HG02610 (cell line): ENCODE results near the gene ALDH1L1.
"Not testable (repeated sequence)": the region's sequence is repeated elsewhere in the genome, so short reads cannot be mapped to it uniquely, and the experiment has no call there.

Experiments
- ATAC-seq: cut with Tn5 transposase; IDR thresholded peaks from one replicate; pipeline ENCODE4 v1.9.1; 2021; ENCODE audit warnings: mild to moderate bottlenecking, moderate library complexity; ENCODE audit not compliant: unreplicated experiment

ALDH1L1 gene

DNA sequence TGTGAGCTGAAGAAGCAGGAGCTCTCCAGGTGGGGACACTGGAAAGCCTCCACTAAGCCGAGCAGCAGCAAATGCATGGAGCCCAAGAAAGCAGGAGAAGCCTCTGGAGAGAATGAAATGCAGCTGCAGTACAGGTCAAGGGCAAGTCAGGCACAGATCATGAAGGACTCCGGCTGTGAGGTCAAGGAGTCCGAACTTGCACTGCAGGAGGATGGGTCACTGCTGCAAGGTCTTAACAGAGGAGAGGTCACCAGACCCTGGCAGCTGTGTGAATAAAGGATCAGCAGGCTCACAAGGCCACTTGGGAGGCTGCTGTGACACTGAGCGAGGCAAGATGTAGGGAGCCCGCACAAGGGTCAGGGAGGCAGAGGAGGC is 71.7 kb downstream of the ALDH1L1 start:
- no peak for ATAC-seq

DNA sequence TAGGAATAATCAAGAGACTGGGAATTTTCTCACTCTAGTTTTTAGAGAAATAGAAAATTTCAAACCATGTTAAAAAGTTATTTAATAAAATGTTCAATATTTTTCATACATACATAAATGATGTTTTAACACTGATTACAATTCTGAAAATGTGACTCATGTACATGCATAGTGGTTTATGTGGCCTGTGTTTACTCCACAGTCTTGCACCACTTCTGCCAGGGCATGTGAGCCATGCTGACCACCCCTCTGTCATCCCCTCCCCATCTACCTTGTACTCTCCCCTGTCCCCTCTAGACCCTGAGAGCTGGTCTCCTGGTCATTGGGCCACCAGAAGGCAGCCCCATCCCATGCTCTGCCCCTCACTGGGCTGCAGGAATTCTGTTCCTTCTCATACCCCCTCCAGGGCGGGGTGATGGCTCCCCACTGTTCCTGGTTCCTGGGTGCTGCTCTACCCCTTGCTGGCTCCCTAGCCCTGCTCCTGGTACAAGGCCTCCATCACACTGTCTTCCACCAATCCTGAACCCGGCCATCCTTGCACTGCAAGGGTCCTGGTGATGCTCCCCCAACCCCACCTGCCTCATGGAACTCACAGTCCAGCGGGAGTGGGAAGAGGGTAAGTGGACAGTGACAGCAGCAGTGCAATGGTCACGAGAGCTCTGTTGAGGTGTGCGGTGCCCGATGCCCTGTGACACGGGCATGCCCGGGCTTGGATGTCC is 72.3 kb downstream of the ALDH1L1 start:
- no peak for ATAC-seq

DNA sequence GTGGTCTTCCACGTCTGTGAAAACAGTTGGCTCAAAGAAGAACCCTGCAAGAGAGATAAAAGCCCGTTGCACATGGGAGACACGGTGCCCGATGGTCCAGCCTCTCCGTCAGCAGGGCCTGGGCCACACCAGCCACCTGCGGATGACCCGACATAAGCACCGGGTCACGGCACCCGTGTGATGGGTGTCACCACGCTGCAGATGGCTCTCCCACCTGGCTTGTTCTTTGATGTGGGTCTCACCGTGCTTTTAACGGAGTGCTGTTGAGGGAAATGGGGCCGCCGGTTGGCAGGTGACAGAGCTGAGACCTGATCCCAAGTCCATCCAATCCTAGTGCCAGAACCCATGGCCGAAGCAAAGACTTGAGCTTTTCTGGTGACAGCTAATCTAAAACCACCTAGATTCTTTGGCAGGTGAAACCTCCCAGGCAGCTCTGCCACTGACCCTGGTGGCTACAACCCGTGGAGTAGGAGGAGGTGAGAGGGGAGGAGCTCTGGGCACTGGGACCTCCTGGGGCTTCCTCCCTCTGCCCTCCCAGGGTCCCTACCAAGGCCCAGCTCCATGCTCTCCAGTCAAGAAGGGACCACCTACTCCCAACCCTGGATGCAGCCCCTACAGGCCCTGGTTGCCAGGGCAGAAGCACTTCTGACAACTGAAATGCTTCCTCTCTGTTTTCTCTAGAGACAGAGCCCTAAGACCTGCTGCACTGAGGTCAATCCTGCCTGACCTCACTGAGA is 73.0 kb downstream of the ALDH1L1 start:
- no peak for ATAC-seq

DNA sequence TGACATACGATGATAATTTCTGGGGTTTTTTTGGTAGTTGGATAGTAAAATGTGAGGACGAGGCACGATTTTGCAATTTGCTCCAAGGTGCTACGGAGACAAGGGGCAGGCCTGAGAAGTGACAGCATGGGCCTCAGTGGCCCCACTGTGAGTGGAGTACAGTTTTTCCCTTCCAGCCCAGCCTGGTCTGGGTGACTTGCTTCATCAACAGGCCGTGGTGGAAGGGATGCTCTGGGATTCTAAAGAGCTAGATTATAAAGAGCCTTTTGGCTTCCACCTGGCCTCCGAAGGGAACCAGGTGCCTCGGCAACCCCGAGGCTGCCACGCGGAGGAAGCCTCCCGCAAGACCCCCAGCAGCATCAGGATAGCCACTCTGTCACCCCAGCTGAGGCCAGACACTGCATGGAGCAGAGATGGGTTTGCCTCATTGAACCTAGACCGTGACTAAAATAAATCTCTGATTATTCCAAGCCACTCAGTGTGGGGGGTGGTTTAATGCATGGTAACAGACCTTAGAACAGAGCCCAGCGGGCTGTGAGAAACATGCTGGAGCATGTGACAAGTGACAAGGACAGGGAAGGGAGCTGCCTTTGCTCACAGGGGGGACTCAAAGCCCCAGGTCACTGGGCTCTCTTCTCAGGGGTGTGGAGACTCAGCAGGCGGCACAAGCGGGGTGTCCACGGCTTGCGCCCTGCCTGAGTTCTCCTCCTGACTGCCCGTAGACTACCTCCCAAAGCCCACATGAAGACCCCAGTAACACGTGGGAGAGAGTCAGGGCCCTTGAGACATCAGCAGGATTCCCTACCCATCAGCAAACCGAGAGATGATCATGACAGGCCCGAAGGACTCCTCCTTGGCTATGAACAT is 73.8 kb downstream of the ALDH1L1 start:
- no peak for ATAC-seq

DNA sequence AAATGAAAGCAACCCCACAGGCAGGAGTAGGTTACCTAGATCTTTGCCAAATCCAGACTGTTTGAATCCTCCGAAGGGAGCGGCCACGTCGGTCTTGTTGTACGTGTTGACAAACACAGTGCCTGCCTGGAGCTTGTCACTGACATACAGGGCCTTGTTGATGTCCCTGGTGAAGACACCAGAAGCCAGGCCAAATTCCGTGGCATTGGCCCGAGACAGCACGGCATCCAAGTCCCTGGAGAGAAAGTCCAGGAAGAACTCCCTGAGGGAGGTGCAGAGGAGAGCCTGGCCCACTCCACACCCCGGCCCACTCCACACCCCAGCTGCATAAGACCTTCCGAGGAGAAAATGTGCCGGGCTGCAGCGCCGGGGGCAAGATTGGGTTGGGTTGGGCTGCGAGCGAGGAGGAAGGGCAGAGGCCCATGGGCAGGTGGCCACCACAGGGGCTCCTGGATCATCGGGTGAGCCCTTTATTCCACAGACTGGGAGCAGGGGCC is 74.6 kb downstream of the ALDH1L1 start:
- no peak for ATAC-seq

DNA sequence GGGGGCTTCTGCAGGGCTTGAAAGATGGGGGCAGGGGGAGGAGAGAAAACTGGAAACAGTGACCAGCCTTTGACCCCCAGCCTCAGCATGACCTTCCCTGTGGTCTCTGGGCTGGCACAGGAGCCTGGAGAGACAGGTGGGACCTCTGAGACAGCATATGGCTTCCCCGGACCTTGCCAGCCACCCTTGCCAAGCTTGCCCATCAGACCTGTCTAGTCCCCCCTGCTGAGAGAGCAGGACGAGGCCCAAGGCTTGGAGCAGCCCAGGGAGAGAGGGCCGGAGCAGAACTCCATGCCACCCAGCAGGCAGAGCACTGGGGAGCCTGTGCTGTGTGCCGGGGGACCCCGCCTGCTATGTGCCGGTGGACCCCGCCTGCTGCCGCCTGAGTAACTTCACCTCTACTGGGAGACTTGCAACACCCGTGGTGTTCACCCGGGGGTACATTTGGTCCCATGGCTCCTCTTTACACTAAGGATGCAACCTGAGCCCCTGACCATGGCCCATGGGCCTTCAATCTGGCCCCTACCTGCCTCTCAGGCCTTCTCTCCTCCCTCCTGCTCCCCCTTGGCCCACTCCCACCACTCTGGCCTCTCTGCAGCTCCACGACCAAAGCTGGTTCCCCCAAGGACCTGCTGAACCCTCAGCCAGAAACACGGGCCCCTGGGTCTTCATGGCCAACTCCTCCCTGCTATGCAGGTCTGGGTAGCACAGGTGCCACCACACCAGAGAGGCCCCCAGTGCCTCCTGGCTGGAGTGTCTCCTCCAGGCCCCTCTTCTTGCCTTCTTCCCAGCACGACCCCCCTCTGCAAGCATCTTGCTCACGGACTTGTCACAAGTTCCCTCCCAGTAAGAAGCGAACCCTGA is 75.4 kb downstream of the ALDH1L1 start:
- ATAC-seq, result no peak

DNA sequence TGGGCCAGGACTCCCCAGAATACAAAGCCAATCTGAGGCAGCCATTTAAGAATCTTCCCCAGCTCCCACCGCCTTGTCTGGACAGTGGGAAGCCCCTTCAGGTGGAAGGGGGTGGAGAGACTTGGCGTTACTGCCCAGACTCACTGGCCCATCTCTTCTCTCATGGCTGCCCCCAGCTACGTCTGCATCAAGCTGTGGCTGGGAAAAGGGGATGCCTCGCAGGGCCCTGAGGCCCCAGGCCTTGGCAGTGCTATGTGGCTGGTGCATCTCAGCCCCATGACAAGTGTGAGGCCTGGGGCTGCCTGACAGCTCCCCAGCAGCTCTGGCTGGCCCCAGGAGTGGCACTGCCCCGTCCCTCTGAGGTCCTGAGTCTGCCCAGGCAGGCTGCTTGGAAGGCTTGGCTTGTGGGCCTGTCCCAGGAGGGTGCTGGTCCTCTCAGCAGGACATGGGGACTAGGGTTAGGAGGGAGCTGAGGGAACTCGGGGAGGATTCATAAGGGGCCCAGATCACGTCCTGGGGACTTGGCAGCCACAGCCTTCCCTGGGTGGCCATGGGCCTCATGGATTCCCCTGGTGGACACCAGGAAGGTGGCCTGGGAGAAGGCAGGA is 76.3 kb downstream of the ALDH1L1 start:
- no peak for ATAC-seq

DNA sequence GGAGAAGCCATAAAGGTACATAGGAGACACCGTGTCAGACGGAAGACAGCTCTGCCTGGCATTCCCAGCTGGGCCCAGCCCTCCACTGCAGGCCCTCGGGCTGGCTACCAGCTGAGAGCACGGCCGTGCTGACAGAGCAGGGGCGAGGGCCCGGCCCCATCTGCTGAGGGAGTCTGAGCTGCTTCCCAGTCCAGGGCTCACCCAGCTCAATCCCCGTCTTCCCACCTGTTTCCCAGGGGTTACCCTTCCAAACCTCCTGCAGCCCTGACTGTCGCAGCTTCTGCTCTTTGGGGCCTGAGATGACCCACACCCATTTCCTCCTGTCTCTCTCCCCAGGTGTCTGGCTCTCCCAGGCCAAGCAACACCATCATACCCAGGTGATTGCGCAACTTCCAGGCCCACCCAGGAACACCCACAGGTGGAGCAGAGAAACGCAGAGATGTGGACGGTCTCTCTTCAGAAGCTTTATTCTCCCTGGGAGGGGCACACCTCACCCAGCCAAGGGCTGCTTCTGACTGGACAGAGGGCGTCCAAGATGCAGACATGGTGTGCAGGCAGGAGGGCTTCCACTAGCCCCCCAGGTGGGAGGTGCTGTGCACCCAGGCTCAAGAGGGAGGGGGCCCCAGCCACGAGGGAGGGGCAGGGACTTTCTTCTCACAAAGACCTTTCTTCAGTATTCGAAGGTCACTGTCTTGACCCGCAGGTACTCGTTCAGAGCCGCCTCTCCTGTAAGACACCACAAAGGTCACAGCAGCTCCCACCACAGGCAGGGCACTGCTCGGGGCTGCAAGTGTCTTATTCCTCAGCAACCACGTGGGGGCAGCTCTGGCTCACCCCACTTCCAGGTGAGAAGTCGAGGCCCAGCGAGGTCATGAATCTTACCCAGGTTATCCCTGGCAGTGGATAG is 77.0 kb downstream of the ALDH1L1 start:
- no peak for ATAC-seq

DNA sequence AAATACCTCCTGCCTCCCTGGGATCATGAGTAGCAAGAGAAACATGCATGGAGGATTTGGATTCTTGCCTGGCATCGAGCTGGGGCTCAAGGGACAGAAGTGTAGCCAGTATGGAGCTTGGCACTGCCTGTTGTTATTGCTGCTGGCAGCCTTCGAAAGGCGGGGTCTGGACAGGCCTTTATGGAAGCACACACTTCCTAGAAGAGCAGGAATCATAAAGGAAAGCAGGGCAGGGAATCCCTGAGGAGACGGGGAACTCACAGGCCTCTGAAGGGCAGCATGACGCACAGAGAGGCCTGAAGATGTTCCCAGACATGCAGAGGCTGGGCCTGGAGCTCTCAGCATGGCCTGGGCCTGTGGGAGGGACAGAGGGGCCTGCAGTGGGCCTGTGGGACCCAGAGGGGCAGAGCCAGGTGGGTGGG is 77.8 kb downstream of the ALDH1L1 start:
- ATAC-seq, result no peak

DNA sequence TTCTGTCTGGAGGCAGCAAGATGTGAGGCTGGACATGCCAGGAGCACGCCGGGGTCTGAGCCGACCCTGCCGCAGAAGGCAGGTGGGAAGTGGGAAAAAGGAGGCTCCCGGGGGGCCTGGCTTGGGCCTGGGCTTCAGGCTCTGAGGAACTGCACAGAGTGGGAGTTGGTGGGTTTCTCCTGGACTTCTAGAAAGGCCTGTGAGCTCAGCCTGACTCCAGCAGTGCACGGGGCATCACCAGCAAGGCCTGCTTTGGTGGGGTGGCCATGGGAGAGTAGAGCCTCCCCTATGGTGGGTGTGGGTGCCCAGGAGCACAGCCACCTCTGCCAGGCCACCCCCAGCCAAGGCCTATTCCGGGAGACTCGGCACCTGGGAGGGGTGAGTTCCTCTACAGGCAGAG is 78.4 kb downstream of the ALDH1L1 start:
- ATAC-seq, result no peak

DNA sequence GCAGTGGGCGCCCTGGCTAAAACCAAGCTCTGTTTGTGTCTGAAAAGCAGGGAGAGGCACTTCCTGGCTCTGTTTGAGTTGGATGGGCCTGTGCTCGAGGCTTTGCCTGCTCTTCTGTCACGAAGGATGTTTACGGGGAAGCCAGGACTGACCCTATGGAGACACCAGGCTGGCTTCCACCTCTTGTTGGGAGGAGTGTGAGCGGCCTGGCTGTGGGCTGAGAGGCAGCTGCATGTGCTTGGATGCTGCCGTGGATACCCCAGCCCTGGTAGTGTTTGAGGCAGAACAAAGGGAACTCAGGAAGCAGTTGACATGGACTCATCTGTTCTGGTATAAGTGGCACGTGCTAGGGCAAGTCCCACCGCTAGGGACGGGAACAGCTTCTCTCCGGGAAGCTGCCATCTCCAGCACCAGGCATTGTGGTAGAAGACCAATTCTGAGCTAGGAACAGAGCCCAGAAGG is 78.8 kb downstream of the ALDH1L1 start:
- no peak for ATAC-seq

DNA sequence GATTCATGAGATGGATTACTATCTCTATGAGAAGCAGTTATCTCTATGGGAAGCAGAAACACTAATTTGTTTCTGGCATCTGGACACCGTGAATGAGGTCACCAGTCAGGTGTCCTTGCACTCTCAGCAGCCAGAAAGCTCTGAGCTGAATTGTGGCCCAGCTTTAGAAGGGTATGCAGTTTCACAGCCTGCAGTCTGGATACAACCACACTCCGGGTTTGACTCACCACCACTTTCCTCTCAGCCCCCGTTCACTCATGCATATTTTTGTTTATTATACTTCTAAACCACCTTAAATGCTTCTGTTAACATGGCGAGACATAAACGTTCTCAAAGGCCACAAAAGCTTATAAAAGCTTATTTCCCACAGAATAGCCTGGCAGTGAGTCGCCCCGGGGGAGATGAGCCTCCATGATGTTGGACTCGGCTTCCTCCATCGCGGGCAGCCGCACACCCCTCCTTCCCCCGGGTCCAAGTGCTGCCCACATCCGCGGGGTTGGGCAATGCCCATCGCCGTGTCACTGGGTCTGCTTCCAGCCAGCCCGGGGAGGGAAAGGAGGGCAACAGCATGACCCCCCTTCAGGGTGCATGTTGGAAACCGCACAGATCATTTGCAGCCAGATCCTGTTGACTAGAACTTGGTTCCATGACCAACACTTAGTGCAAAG is 79.6 kb downstream of the ALDH1L1 start:
- no peak for ATAC-seq

DNA sequence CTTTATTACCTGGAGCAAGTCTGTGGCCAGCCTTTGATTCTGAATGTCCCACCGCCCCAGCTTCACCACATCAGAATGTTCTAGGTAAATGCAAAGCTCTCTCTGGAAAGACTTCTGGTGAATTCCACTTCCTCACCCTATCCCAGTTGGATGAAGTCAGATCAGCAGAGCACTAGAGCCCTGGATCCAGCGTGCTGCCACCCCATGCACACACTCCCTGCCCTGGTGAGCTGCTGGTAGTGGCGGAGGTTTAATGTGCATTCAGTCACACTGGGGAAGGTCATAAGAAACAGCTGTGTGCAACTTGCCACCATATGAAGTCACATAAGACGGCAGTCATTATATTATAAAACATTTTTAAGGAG is 80.1 kb downstream of the ALDH1L1 start:
- no peak for ATAC-seq

DNA sequence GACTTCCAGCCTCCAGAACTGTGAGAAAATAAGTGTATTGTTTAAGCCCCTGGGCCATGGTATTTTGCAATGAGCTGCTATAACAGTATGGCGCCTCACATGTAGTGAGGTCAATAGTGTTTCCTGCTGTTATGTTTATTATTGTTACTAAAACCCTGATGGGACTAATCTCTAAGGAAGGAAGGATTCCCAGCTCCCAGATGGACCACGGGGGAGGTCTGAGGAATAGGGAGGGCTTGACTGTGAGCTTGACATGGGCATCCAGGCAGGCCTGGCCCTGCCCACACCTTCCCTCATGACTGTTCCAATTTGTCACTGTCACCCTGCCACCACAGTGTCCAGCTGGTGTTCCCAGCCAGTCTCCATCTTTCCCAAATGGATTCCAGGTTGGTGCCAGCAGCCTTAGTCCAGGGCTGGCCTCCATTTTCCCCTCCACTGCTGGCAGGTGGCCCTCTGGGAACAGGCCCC is 82.0 kb downstream of the ALDH1L1 start:
- ATAC-seq, result no peak

DNA sequence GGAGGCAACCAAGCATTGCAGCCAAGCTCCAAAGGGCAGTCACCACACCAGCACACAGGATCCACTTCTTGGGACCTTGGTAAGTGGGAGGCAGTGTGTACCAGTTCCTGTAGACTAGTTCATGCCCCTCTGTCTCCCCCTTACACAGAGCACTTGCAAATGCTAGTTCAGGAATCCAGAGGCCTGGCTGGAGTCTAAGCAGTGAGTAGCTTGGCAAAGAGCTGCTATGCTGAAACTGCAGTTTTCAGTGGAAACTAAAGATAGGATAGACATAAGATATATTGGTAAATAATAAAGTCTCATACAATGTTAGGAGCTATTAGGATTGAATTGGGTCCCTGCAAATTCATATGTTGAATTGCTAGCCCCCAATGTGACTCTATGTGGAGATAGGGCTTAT is 82.6 kb downstream of the ALDH1L1 start:
- ATAC-seq, result no peak

DNA sequence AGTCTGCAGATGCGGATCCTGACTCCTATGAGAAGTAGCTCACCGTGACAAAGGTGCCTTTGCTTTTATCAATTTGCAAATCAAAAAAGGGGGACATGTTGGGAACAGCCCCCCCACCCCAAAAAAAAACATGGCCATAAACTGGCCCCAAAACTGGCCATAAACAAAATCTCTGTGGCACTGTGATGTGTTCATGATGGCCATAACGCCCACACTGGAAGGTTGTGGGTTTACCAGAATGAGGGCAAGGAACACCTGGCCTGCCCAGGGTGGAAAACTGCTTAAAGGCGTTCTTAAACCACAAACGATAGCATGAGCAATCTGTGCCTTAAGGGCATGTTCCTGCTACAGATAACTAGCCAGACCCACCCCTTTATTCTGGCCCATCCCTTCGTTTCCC is 84.1 kb downstream of the ALDH1L1 start:
- ATAC-seq, result not testable (repeated sequence)

DNA sequence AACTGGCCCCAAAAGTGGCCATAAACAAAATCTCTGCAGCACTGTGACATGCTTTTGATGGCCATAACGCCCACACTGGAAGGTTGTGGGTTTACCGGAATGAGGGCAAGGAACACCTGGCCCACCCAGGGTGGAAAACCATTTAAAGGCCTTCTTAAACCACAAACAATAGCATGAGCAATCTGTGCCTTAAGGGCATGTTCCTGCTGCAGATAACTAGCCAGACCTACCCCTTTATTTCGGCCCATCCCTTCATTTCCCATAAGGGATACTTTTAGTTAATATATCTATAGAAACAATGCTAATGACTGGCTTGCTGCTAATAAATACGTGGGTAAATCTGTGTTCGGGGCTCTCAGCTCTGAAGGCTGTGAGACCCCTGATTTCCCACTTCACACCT is 88.3 kb downstream of the ALDH1L1 start:
- ATAC-seq, result not testable (repeated sequence)

DNA sequence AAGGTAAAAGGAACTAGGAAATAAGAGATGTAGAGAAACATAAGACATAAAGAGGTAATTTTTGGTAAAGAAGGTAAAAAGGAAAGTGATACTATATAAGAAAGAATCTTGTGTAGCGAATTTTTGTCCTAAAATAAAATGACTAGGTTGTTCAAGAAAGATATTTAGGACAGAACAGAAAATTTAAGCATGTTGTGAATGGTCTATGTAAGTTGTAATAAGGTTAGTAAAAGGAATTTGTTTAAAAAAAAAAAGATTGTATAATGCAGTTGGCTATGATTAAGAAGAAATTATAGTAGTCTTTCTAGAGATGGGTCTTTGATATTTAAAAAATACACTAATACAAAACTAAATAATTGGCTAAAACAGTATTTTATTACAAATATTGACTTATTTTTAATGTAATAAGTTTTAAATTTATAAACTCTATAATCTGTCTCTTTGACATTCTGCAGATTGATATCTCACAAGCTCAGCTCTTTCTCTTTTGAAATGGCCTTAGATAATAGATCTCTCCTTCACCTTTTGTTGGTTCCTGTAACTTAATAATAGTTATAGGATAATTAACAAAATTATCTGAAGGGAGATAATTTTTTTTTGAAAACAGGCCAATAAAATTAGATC is 92.7 kb downstream of the ALDH1L1 start:
- no peak for ATAC-seq
